GM12878 (cell line): Measurements from ENCODE around the gene THTPA. TPM values are rescaled to one million over a fixed set of nuclear protein-coding genes. Genes with fewer than 3 reads are reported as not detected.

Experiments used
- ATAC-seq: fragments of 200-7000 bp; cut with Tn5 transposase; 3 replicates; pipeline ENCODE4 v1.9.1; 2020; ENCODE audit warnings: mild to moderate bottlenecking, moderate library complexity
- BruUV-seq: library from RNA; stranded (reverse); fragments of 400-500 nt; replicated peaks from 2 replicates; lab custom pipeline; 2021; lab: Mats Ljungman, UMichigan
- CTCF ChIA-PET: fragments of 300-600 bp; sonication (Branson Sonifier 250); formaldehyde crosslinking; extraction: SDS; loops from one replicate; lab custom pipeline; 2021; ENCODE audit warnings: inconsistent platforms; lab: Yijun Ruan, JAX
- POLR2A ChIA-PET: fragments of 350-600 bp; formaldehyde crosslinking; extraction: SDS; loops from one replicate; lab custom pipeline; 2021; ENCODE audit warnings: inconsistent platforms; lab: Charles Lee
- RAD21 ChIA-PET: fragments of 300-600 bp; sonication (Branson Sonifier 250); formaldehyde crosslinking; loops from one replicate; lab custom pipeline; 2023; ENCODE audit warnings: antibody characterized with exemption; ENCODE audit not compliant: unreplicated experiment; lab: Charles Lee
- SMC1A ChIA-PET: fragments of 300-600 bp; sonication (Branson Sonifier 250); formaldehyde crosslinking; loops from one replicate; lab custom pipeline; 2023; ENCODE audit not compliant: unreplicated experiment, uncharacterized antibody; lab: Charles Lee
- DNase-seq: peaks from one replicate; pipeline ENCODE4 v3.0.0-alpha.2; 2011; ENCODE audit warnings: low read depth, low spot score
- FAIRE-seq: peaks from 3 replicates; lab custom pipeline; 2011; peaks lifted over from hg19 to GRCh38; lab: Jason Lieb, UNC
- H2AFZ ChIP-seq: 2 replicates; pipeline ENCODE4 v1.6.0; 2011; ENCODE audit warnings: low read depth, low read length, control low read depth; ENCODE audit not compliant: control insufficient read depth
- H3K27ac ChIP-seq: 2 replicates; pipeline ENCODE4 v1.5.1; 2011; ENCODE audit warnings: control low read depth; ENCODE audit not compliant: control insufficient read depth, insufficient read depth
- H3K27me3 ChIP-seq, 2 experiments: replicated peaks in 1 of 2; 2 replicates each; pipeline versions ENCODE4 v1.6.0 to v1.6.1; 2011; ENCODE audit warnings: low read length in 1 of 2; ENCODE audit not compliant: control insufficient read depth in 2 of 2, insufficient read depth in 2 of 2
- H3K36me3 ChIP-seq, 2 experiments: 2 replicates each; pipeline ENCODE4 v1.5.1; 2011; ENCODE audit warnings: low read length in 1 of 2; ENCODE audit not compliant: control insufficient read depth in 2 of 2, insufficient read depth in 2 of 2
- H3K4me1 ChIP-seq: 2 replicates; pipeline ENCODE4 v1.6.1; 2011; ENCODE audit warnings: mild to moderate bottlenecking, low read length, moderate library complexity, mixed read lengths; ENCODE audit not compliant: control insufficient read depth, insufficient read depth
- H3K4me2 ChIP-seq: 2 replicates; pipeline ENCODE4 v1.6.0; 2011; ENCODE audit warnings: control low read depth; ENCODE audit not compliant: control insufficient read depth, insufficient read depth
- H3K4me3 ChIP-seq: fragments of 200-600 bp; sonication (generic); 2 replicates; pipeline ENCODE4 v1.5.1; 2016
- H3K79me2 ChIP-seq: 2 replicates; pipeline ENCODE4 v1.6.0; 2011; ENCODE audit warnings: low read length; ENCODE audit not compliant: control insufficient read depth, insufficient read depth
- H3K9ac ChIP-seq: 2 replicates; pipeline ENCODE4 v1.8.0; 2011; ENCODE audit warnings: low read length, control low read depth, mixed read lengths; ENCODE audit not compliant: control insufficient read depth, insufficient read depth
- H3K9me3 ChIP-seq: replicated peaks from 3 replicates; pipeline ENCODE4 v1.5.1; 2011; ENCODE audit warnings: mild to moderate bottlenecking, low read length; ENCODE audit not compliant: control insufficient read depth, insufficient read depth
- H4K20me1 ChIP-seq: 2 replicates; pipeline ENCODE4 v1.6.0; 2011; ENCODE audit not compliant: control insufficient read depth, insufficient read depth
- NBN ChIP-seq: fragments of 450-650 bp; IDR thresholded peaks from 2 replicates; pipeline ENCODE4 v1.6.1; 2016
- TBL1XR1 ChIP-seq: IDR thresholded peaks from 2 replicates; pipeline ENCODE4 v1.6.1; 2012; ENCODE audit warnings: low read depth, low read length, improper control_type of control experiment
- WGBS: methylation state at CpG from one replicate; pipeline ENCODE4 v1.1.6; 2016; ENCODE audit warnings: low lambda C conversion rate; ENCODE audit not compliant: insufficient replicate concordance, insufficient coverage; ENCODE audit errors: missing lambda C conversion rate; 5-methylcytosine and 5-hydroxymethylcytosine counted together
- in situ Hi-C: fragments of 300-500 bp; cut with MboI; formaldehyde crosslinking; loops from 9 replicates; pipeline ENCODE4 v1.14.3; 2018; ENCODE audit warnings: mixed read lengths
- intact Hi-C: fragments of 100-400 bp; cut with micrococcal nuclease; formaldehyde crosslinking; loops from one replicate; pipeline ENCODE4 v1.14.2; 2022; ENCODE audit not compliant: unreplicated experiment
- polyA plus RNA-seq, 11 experiments: library from polyadenylated mRNA; depleted of rRNA in 4 of 11; unstranded in 6 of 11; stranded (reverse) in 5 of 11; fragments of >200 nt; fragmentation: Nextera tagmentation in 4 of 11; fragmentation: Illumina TruSeq in 1 of 11; extraction: Ambion mirVana in 4 of 11; extraction: Trizol in 1 of 11; gene quantifications; 1 replicate in 1 of 11; 2 replicates in 10 of 11; pipeline versions ENCODE4 v1.2.1 to v1.2.3, GENCODE V29; 2011 to 2016; ENCODE audit warnings: inconsistent platforms in 2 of 11, missing spikeins in 2 of 11, low read depth in 1 of 11
- total RNA-seq, 4 experiments: library from RNA; depleted of rRNA in 3 of 4; stranded (reverse); fragments of >200 nt in 3 of 4; fragmentation: Illumina TruSeq in 1 of 4; extraction: Trizol in 1 of 4; gene quantifications; 2 replicates each; pipeline versions ENCODE4 v1.2.1 to v1.2.3, GENCODE V29; 2013 to 2021
- TF ChIP-seq, protein P1 (sequence below): fragments of 450-650 bp; IDR thresholded peaks from 2 replicates; pipeline ENCODE4 v1.6.1; 2017; ENCODE audit warnings: mild to moderate bottlenecking

The THTPA gene
- total and polyA plus RNA-seq, 10 of the 15 experiments (the other 5 are each of a cell fraction or from before 2014, with no cell fraction given) = 3.1 to 24.9 (median 12.8) TPM

GRCh38 chr14:23550131-23550811 is 5.8 kb upstream of the THTPA start (continued):
- TF ChIP-seq, protein P1, sequence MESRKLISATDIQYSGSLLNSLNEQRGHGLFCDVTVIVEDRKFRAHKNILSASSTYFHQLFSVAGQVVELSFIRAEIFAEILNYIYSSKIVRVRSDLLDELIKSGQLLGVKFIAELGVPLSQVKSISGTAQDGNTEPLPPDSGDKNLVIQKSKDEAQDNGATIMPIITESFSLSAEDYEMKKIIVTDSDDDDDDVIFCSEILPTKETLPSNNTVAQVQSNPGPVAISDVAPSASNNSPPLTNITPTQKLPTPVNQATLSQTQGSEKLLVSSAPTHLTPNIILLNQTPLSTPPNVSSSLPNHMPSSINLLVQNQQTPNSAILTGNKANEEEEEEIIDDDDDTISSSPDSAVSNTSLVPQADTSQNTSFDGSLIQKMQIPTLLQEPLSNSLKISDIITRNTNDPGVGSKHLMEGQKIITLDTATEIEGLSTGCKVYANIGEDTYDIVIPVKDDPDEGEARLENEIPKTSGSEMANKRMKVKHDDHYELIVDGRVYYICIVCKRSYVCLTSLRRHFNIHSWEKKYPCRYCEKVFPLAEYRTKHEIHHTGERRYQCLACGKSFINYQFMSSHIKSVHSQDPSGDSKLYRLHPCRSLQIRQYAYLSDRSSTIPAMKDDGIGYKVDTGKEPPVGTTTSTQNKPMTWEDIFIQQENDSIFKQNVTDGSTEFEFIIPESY = no peak

GRCh38 chr14:23550812-23551265 is 5.2 kb upstream of the THTPA start:
- DNase-seq (no peak), FAIRE-seq (no peak), ATAC-seq (peak; percentile 3; the same call in 1 of the 3 replicates)
- Histone ChIP-seq H3K79me2 (no peaks in the 10 kb centered on the region), H3K27me3 (no peaks in the 10 kb centered on the region), H4K20me1 (no peaks in the 10 kb centered on the region), H3K9me3 (no peaks in the 10 kb centered on the region), H3K4me2 (peak overlapping the region; percentile 70), H3K36me3 (no peaks in the 10 kb centered on the region), H2AFZ (peak overlapping the region; percentile 71), H3K4me1 (no peaks in the 10 kb centered on the region)
- CTCF ChIA-PET = interaction anchor here (1.8 to 1.9 kb wide), 2 partner anchors 10 to 12 kb away, joined by 5 to 14 read pairs; no protein-coding TSS in a partner anchor
- POLR2A ChIA-PET = no interaction called here
- BruUV-seq = no TSS peak
- intact Hi-C loops = no loop called here
- SMC1A ChIA-PET = interaction anchor here (1.4 kb wide), 2 partner anchors 17 to 74 kb away, joined by 3 read pairs; no protein-coding TSS in a partner anchor
- TF ChIP-seq NBN = 0 out of 2 replicates have a peak, but pooled peaks have one; percentile 26
- no peak for TF ChIP-seq TBL1XR1
- TF ChIP-seq, all 136 proteins: peak for 1
- 3% methylated on average over 16 of the region's 37 CpGs for WGBS
- RAD21 ChIA-PET = no interaction called here
- Histone ChIP-seq H3K4me3 (peak overlapping the region; percentile 91), H3K9ac (peak overlapping the region; percentile 48), H3K27ac (peak overlapping the region; percentile 43)
- in situ Hi-C loops = no loop called here
